HepG2 (cell line): ENCODE results near the gene CYB5D1. TPM values are rescaled to one million over a fixed set of nuclear protein-coding genes. Genes with fewer than 3 reads are reported as not detected.

ENCODE experiments used
- ATAC-seq: fragments of 200-7000 bp; cut with Tn5 transposase; 3 replicates; pipeline ENCODE4 v1.9.1; 2020; ENCODE audit warnings: mild to moderate bottlenecking, moderate library complexity
- BruUV-seq: library from RNA; stranded (reverse); fragments of 400-500 nt; replicated peaks from 2 replicates; lab custom pipeline; 2021; lab: Mats Ljungman, UMichigan
- CTCF ChIA-PET: fragments of 300-600 bp; formaldehyde crosslinking; extraction: SDS; loops from one replicate; lab custom pipeline; 2021; ENCODE audit warnings: low total read pairs, inconsistent platforms, low intra/inter-chr PET ratio; lab: Yijun Ruan, JAX
- POLR2A ChIA-PET: fragments of 350-600 bp; sonication (Branson Sonifier 250); formaldehyde crosslinking; loops from one replicate; lab custom pipeline; 2020; ENCODE audit warnings: antibody characterized with exemption, inconsistent platforms; lab: Yijun Ruan, JAX
- DNase-seq: peaks from one replicate; pipeline ENCODE4 v3.0.0-alpha.2; 2015; ENCODE audit warnings: low spot score
- FAIRE-seq: peaks from 3 replicates; lab custom pipeline; 2011; peaks lifted over from hg19 to GRCh38; lab: Jason Lieb, UNC
- H2AFZ ChIP-seq: one replicate; pipeline ENCODE4 v1.6.1; 2011; ENCODE audit warnings: low read length, inconsistent platforms
- H3K27ac ChIP-seq: fragments of 300-600 bp; 3 replicates; pipeline ENCODE4 v1.8.0; 2011; ENCODE audit warnings: mixed run types, mild to moderate bottlenecking, mixed read lengths, low read length, inconsistent platforms; ENCODE audit not compliant: insufficient read depth; ENCODE audit errors: extremely low read length
- H3K27me3 ChIP-seq, 2 experiments: fragments of 200-600 bp in 1 of 2; 2 replicates in 1 of 2; 3 replicates in 1 of 2; pipeline versions ENCODE4 v1.6.0 to v1.8.0; 2011; ENCODE audit warnings: low read length in 2 of 2, mild to moderate bottlenecking in 2 of 2, moderate library complexity in 2 of 2, inconsistent platforms in 1 of 2; ENCODE audit not compliant: insufficient read depth in 2 of 2, control insufficient read depth in 1 of 2
- H3K36me3 ChIP-seq, 2 experiments: fragments of 200-600 bp in 1 of 2; replicated peaks in 1 of 2; 2 replicates in 1 of 2; 3 replicates in 1 of 2; pipeline versions ENCODE4 v1.5.1 to v1.8.0; 2011; ENCODE audit warnings: low read length in 2 of 2, inconsistent platforms in 1 of 2; ENCODE audit not compliant: insufficient read depth in 2 of 2, control insufficient read depth in 1 of 2
- H3K4me1 ChIP-seq: 2 replicates; pipeline ENCODE4 v1.5.1; 2012; ENCODE audit warnings: low read length, inconsistent platforms; ENCODE audit not compliant: insufficient read depth
- H3K4me2 ChIP-seq: 2 replicates; pipeline ENCODE4 v1.6.0; 2011; ENCODE audit warnings: low read depth, low read length, inconsistent platforms
- H3K4me3 ChIP-seq, 3 experiments: fragments of 200-600 bp in 1 of 3; sonication (generic), shearing (Covaris generic) in 1 of 3; replicated peaks in 1 of 3; 2 replicates each; pipeline ENCODE4 v1.5.1; 2011 to 2016; ENCODE audit warnings: low read length in 3 of 3, inconsistent platforms in 2 of 3, low read depth in 2 of 3, mild to moderate bottlenecking in 2 of 3, control low read depth in 1 of 3, mixed read lengths in 1 of 3; ENCODE audit not compliant: insufficient read depth in 1 of 3
- H3K79me2 ChIP-seq: one replicate; pipeline ENCODE4 v1.6.1; 2011; ENCODE audit warnings: low read length, inconsistent platforms; ENCODE audit not compliant: insufficient read depth
- H3K9ac ChIP-seq: 2 replicates; pipeline ENCODE4 v1.6.0; 2011; ENCODE audit warnings: mild to moderate bottlenecking, low read depth, low read length, inconsistent platforms; ENCODE audit not compliant: insufficient read depth
- H3K9me3 ChIP-seq: 2 replicates; pipeline ENCODE4 v1.5.1; 2012; ENCODE audit warnings: mild to moderate bottlenecking, low read length
- H4K20me1 ChIP-seq: 2 replicates; pipeline ENCODE4 v1.6.0; 2011; ENCODE audit warnings: inconsistent platforms, mild to moderate bottlenecking, low read length, moderate library complexity; ENCODE audit not compliant: insufficient read depth
- EED ChIP-seq: sonication (generic); formaldehyde crosslinking; IDR thresholded peaks from 2 replicates; pipeline ENCODE4 v1.5.0; 2020; ENCODE audit warnings: mild to moderate bottlenecking, missing genetic modification reagents
- KDM1A ChIP-seq: IDR thresholded peaks from 2 replicates; pipeline ENCODE4 v1.6.1; 2016; ENCODE audit warnings: missing compliant biosample characterization
- RBAK ChIP-seq: sonication (generic); formaldehyde crosslinking; IDR thresholded peaks from 2 replicates; pipeline ENCODE4 v1.5.1; 2020; ENCODE audit warnings: mild to moderate bottlenecking, missing genetic modification reagents
- ZNF570 ChIP-seq: sonication (generic); formaldehyde crosslinking; IDR thresholded peaks from 2 replicates; pipeline ENCODE4 v1.4.0; 2020; ENCODE audit warnings: mild to moderate bottlenecking, missing genetic modification reagents, borderline replicate concordance
- WGBS: methylation state at CpG from one replicate; pipeline ENCODE4 v1.1.6; 2017; ENCODE audit warnings: low lambda C conversion rate; 5-methylcytosine and 5-hydroxymethylcytosine counted together
- in situ Hi-C: cut with HindIII; loops from 2 replicates; pipeline ENCODE4 v1.10.0; 2017; ENCODE audit warnings: low pct_unique_long_range_greater_than_20kb; ENCODE audit not compliant: extremely low pct_ligation_motif_present
- intact Hi-C: fragments of 100-400 bp; cut with micrococcal nuclease; formaldehyde crosslinking; loops from one replicate; pipeline ENCODE4 v1.10.0; 2022; ENCODE audit not compliant: unreplicated experiment
- polyA plus RNA-seq, 8 experiments: library from polyadenylated mRNA; depleted of rRNA in 3 of 8; stranded (reverse) in 7 of 8; unstranded in 1 of 8; fragments of >200 nt; fragmentation: Illumina TruSeq in 4 of 8; extraction: Trizol in 4 of 8; gene quantifications; 2 replicates each; pipeline versions ENCODE4 v1.2.1 to v1.2.3, GENCODE V29; 2011 to 2016; ENCODE audit warnings: low read depth in 4 of 8, missing spikeins in 1 of 8, mixed read lengths in 1 of 8; ENCODE audit not compliant: insufficient read depth in 1 of 8
- total RNA-seq, 5 experiments: library from RNA; depleted of rRNA; stranded (reverse); fragments of >200 nt; fragmentation: Illumina TruSeq; extraction: Trizol; gene quantifications; 2 replicates each; pipeline ENCODE4 v1.2.3, GENCODE V29; 2016; ENCODE audit warnings: low read depth in 1 of 5
- TF ChIP-seq, protein P1 (sequence below): sonication (generic); IDR thresholded peaks from 2 replicates; pipeline ENCODE4 v1.6.1; 2016; ENCODE audit warnings: low read depth, borderline replicate concordance
- TF ChIP-seq, protein P2 (sequence below): sonication (generic); formaldehyde crosslinking; conservative IDR thresholded peaks from 2 replicates; pipeline ENCODE4 v1.4.0; 2020; ENCODE audit warnings: missing genetic modification reagents
- TF ChIP-seq, protein P3 (sequence below): sonication (generic); formaldehyde crosslinking; IDR thresholded peaks from 2 replicates; pipeline ENCODE4 v1.4.0; 2020; ENCODE audit warnings: low read depth, mild to moderate bottlenecking, missing genetic modification reagents

The CYB5D1 gene
- total and polyA plus RNA-seq, 2 of the 13 experiments (the other 11 are each of a cell fraction or from before 2014, with no cell fraction given) = 8.9 to 17.0 TPM

DNA sequence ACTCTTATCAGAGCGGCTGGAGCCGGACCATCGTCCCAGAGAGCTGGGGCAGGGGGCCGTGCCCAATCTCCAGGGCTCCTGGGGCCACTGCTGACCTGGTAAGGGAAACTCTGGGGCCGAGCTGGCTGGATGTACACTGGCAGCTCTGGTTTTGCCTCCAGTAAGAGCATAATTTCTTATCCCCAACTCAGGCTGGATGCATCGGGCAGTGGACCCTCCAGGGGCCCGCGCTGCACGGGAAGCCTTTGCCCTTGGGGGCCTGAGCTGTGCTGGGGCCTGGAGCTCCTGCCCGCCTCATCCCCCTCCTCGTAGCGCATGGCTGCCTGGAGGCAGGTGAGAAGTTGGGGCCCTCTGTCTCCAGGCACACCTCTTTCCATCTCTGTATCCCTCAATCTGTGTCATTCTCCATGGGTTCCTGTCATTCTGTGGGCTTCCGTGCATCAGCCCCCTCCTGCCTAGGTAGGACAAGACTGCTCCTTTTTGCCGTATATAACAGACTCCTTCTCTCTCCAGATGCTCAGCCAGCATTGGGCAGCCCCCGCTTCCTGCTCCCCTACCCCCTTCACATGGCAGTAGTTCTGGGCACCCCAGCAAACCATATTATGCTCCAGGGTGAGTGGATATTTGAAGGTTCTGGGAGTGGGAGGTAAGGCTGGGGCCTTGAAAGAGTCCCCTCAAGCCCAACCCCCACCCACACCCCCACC lies 12.3 kb upstream of the CYB5D1 start (continued):
- TF ChIP-seq, protein P1, sequence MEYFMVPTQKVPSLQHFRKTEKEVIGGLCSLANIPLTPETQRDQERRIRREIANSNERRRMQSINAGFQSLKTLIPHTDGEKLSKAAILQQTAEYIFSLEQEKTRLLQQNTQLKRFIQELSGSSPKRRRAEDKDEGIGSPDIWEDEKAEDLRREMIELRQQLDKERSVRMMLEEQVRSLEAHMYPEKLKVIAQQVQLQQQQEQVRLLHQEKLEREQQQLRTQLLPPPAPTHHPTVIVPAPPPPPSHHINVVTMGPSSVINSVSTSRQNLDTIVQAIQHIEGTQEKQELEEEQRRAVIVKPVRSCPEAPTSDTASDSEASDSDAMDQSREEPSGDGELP = no peak
- TF ChIP-seq KDM1A (CRISPR knock-in tag) (no peak), EED (CRISPR knock-in tag) (no peak)
- TF ChIP-seq, protein P2, sequence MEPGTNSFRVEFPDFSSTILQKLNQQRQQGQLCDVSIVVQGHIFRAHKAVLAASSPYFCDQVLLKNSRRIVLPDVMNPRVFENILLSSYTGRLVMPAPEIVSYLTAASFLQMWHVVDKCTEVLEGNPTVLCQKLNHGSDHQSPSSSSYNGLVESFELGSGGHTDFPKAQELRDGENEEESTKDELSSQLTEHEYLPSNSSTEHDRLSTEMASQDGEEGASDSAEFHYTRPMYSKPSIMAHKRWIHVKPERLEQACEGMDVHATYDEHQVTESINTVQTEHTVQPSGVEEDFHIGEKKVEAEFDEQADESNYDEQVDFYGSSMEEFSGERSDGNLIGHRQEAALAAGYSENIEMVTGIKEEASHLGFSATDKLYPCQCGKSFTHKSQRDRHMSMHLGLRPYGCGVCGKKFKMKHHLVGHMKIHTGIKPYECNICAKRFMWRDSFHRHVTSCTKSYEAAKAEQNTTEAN (CRISPR knock-in tag) = no peak

DNA sequence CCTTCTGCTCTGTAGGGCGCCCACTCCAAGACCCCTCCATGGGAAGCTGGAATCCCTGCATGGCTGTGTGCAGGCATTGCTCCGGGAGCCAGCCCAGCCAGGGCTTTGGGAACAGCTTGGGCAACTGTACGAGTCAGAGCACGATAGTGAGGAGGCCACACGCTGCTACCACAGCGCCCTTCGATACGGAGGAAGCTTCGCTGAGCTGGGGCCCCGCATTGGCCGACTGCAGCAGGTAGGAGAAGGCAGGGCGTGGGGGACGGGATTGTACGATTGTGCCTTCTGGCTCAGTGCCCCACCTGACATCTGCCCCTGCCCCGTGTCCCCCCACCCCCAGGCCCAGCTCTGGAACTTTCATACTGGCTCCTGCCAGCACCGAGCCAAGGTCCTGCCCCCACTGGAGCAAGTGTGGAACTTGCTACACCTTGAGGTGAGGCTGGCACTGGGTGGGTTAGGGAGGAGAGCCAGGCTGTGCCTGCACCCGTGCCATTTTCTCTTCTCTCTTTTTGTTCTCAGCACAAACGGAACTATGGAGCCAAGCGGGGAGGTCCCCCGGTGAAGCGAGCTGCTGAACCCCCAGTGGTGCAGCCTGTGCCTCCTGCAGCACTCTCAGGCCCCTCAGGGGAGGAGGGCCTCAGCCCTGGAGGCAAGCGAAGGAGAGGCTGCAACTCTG lies 11.6 kb upstream of the CYB5D1 start:
- DNase-seq = no peak
- Histone ChIP-seq H3K27ac (no peak overlapping the region), H2AFZ (no peak overlapping the region), H3K4me3 (no peak overlapping the region), H4K20me1 (peaks cover 23% of the 10 kb centered on the region), H3K79me2 (peaks cover 34% of the 10 kb centered on the region), H3K4me1 (peaks cover 11% of the 10 kb centered on the region), H3K36me3 (peaks cover 33 to 37% of the 10 kb centered on the region in 2 experiments), H3K9ac (no peak overlapping the region), H3K27me3 (peaks cover 0 to 3% of the 10 kb centered on the region in 2 experiments; a peak in 1 of 5 replicates), H3K9me3 (no peaks in the 10 kb centered on the region), H3K4me2 (no peak overlapping the region)
- WGBS = 97% methylated on average over 12 of the region's 22 CpGs
- POLR2A ChIA-PET = interaction anchor here (6.1 to 6.4 kb wide), 2 partner anchors 10 to 13 kb away, joined by 95 to 159 read pairs; partner anchors contain the start of genes CYB5D1, KDM6B, NAA38 and TMEM88
- CTCF ChIA-PET = no interaction called here
- no TSS peak for BruUV-seq
- no peak for FAIRE-seq
- in situ Hi-C loops = loop anchor here (10.0 kb wide), 1 partner anchor 271 kb away; the partner anchor contains the start of gene CD68
- intact Hi-C loops = no loop called here
- TF ChIP-seq RBAK (CRISPR knock-in tag) (no peak), ZNF570 (CRISPR knock-in tag) (no peak)
- TF ChIP-seq, protein P3, sequence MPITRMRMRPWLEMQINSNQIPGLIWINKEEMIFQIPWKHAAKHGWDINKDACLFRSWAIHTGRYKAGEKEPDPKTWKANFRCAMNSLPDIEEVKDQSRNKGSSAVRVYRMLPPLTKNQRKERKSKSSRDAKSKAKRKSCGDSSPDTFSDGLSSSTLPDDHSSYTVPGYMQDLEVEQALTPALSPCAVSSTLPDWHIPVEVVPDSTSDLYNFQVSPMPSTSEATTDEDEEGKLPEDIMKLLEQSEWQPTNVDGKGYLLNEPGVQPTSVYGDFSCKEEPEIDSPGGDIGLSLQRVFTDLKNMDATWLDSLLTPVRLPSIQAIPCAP = no peak
- no peak for ATAC-seq
